Type B pancreatic cell (in vitro differentiated cells): ENCODE results near the gene EEFSEC. TPM values are rescaled to one million over a fixed set of nuclear protein-coding genes. Genes with fewer than 3 reads are reported as not detected.

Experiments
- DNase-seq: peaks from one replicate; pipeline ENCODE4 v3.0.0; 2021; ENCODE audit warnings: mixed read lengths; ENCODE audit not compliant: unreplicated experiment; ENCODE audit errors: extremely low spot score
- H3K27ac Mint-ChIP-seq: 2 replicates; pipeline ENCODE4 v1.8.0; 2021; ENCODE audit warnings: mild to moderate bottlenecking, mixed read lengths
- H3K27me3 Mint-ChIP-seq: 2 replicates; pipeline ENCODE4 v1.8.0; 2021; ENCODE audit warnings: mixed read lengths
- H3K36me3 Mint-ChIP-seq: 2 replicates; pipeline ENCODE4 v1.8.0; 2021; ENCODE audit warnings: mixed read lengths
- H3K4me1 Mint-ChIP-seq: one replicate; pipeline ENCODE4 v1.8.0; 2021; ENCODE audit warnings: mixed read lengths; ENCODE audit not compliant: unreplicated experiment
- H3K4me3 Mint-ChIP-seq: 2 replicates; pipeline ENCODE4 v1.8.0; 2021; ENCODE audit warnings: mild to moderate bottlenecking, mixed read lengths
- H3K9me3 Mint-ChIP-seq: 2 replicates; pipeline ENCODE4 v1.8.0; 2021; ENCODE audit warnings: mixed read lengths
- CTCF ChIP-seq: fragments of 200-600 bp; sonication (generic); conservative IDR thresholded peaks from 2 replicates; pipeline ENCODE4 v1.5.0; 2021; ENCODE audit warnings: antibody characterized with exemption, mild to moderate bottlenecking
- total RNA-seq: library from RNA; stranded (reverse); gene quantifications from 2 replicates; pipeline ENCODE4 v1.2.1, GENCODE V29; 2021; ENCODE audit warnings: low replicate concordance

EEFSEC gene
- total RNA-seq, 1 donor from 2014 or later: 16.6 TPM

- Mint-ChIP-seq H3K4me1 (peaks cover 36% of the 10 kb centered on the region), H3K27ac (no peak overlapping the region), H3K9me3 (no peaks in the 10 kb centered on the region), H3K4me3 (no peak overlapping the region), H3K36me3 (no peaks in the 10 kb centered on the region), H3K27me3 (no peaks in the 10 kb centered on the region)
- no peak for DNase-seq
- no peak for TF ChIP-seq CTCF
Measured at GRCh38 chr3:128194843-128195242, 41.6 kb downstream of the EEFSEC start.

- no peaks in the 10 kb centered on the region for H3K9me3 Mint-ChIP-seq
- H3K36me3 Mint-ChIP-seq: no peaks in the 10 kb centered on the region
- no peak for TF ChIP-seq CTCF
- H3K4me3 Mint-ChIP-seq: no peak overlapping the region
- peaks cover 36% of the 10 kb centered on the region for H3K4me1 Mint-ChIP-seq
- H3K27me3 Mint-ChIP-seq: no peaks in the 10 kb centered on the region
- DNase-seq: no peak
- no peak overlapping the region for H3K27ac Mint-ChIP-seq
Measured at GRCh38 chr3:128195369-128195768, 42.1 kb downstream of the EEFSEC start.

GRCh38 chr3:128195802-128196201 is 42.5 kb downstream of the EEFSEC start:
- peak; percentile 50 for DNase-seq
- H3K27me3 Mint-ChIP-seq: no peaks in the 10 kb centered on the region
- no peak overlapping the region for H3K27ac Mint-ChIP-seq
- peaks cover 36% of the 10 kb centered on the region for H3K4me1 Mint-ChIP-seq
- H3K36me3 Mint-ChIP-seq: peaks cover 3% of the 10 kb centered on the region
- H3K4me3 Mint-ChIP-seq: no peak overlapping the region
- no peak for TF ChIP-seq CTCF
- H3K9me3 Mint-ChIP-seq: no peaks in the 10 kb centered on the region

GRCh38 chr3:128196647-128197046 is 43.4 kb downstream of the EEFSEC start:
- Mint-ChIP-seq H3K9me3 (no peaks in the 10 kb centered on the region), H3K36me3 (peaks cover 3% of the 10 kb centered on the region), H3K4me1 (peaks cover 36% of the 10 kb centered on the region), H3K27me3 (no peaks in the 10 kb centered on the region), H3K27ac (no peak overlapping the region), H3K4me3 (no peak overlapping the region)
- no peak for DNase-seq
- no peak for TF ChIP-seq CTCF

GRCh38 chr3:128197855-128198254 is 44.6 kb downstream of the EEFSEC start:
- H3K27me3 Mint-ChIP-seq: no peaks in the 10 kb centered on the region
- H3K4me1 Mint-ChIP-seq: peaks cover 36% of the 10 kb centered on the region
- no peak overlapping the region for H3K4me3 Mint-ChIP-seq
- H3K9me3 Mint-ChIP-seq: no peaks in the 10 kb centered on the region
- DNase-seq: no peak
- TF ChIP-seq CTCF: no peak
- H3K27ac Mint-ChIP-seq: peak overlapping the region; percentile 4
- peaks cover 3% of the 10 kb centered on the region for H3K36me3 Mint-ChIP-seq

- DNase-seq: no peak
- TF ChIP-seq CTCF: no peak
- Mint-ChIP-seq H3K9me3 (no peaks in the 10 kb centered on the region), H3K27me3 (no peaks in the 10 kb centered on the region), H3K4me1 (peaks cover 32% of the 10 kb centered on the region), H3K4me3 (peak overlapping the region; percentile 33), H3K36me3 (peaks cover 3% of the 10 kb centered on the region), H3K27ac (peak overlapping the region; percentile 4)
Measured at GRCh38 chr3:128198313-128198712, 45.0 kb downstream of the EEFSEC start.
